IPS-20b (cell line): ENCODE data around the gene PACRGL.

Experiments
- H3K27ac ChIP-seq: one replicate; pipeline ENCODE4 v1.5.1; 2013; ENCODE audit warnings: low read length
- H3K27me3 ChIP-seq: 2 replicates; pipeline ENCODE4 v1.6.1; 2013; ENCODE audit warnings: mild to moderate bottlenecking, low read length, inconsistent platforms; ENCODE audit not compliant: insufficient read depth
- H3K36me3 ChIP-seq: 2 replicates; pipeline ENCODE4 v1.6.1; 2013; ENCODE audit warnings: low read depth, mild to moderate bottlenecking, inconsistent platforms, low read length, moderate library complexity; ENCODE audit not compliant: insufficient read depth
- H3K4me1 ChIP-seq: 2 replicates; pipeline ENCODE4 v1.6.1; 2013; ENCODE audit warnings: mild to moderate bottlenecking, control low read depth, inconsistent platforms, low read length, moderate library complexity; ENCODE audit not compliant: insufficient read depth
- H3K4me3 ChIP-seq: 2 replicates; pipeline ENCODE4 v1.5.1; 2013; ENCODE audit warnings: mild to moderate bottlenecking, low read length, inconsistent platforms
- H3K9ac ChIP-seq: 2 replicates; pipeline ENCODE4 v1.6.1; 2013; ENCODE audit warnings: low read depth, mild to moderate bottlenecking, inconsistent platforms, low read length, moderate library complexity
- H3K9me3 ChIP-seq: 2 replicates; pipeline ENCODE4 v1.6.1; 2013; ENCODE audit warnings: mild to moderate bottlenecking, low read depth, low read length, inconsistent platforms; ENCODE audit not compliant: insufficient read depth

Gene PACRGL

DNA sequence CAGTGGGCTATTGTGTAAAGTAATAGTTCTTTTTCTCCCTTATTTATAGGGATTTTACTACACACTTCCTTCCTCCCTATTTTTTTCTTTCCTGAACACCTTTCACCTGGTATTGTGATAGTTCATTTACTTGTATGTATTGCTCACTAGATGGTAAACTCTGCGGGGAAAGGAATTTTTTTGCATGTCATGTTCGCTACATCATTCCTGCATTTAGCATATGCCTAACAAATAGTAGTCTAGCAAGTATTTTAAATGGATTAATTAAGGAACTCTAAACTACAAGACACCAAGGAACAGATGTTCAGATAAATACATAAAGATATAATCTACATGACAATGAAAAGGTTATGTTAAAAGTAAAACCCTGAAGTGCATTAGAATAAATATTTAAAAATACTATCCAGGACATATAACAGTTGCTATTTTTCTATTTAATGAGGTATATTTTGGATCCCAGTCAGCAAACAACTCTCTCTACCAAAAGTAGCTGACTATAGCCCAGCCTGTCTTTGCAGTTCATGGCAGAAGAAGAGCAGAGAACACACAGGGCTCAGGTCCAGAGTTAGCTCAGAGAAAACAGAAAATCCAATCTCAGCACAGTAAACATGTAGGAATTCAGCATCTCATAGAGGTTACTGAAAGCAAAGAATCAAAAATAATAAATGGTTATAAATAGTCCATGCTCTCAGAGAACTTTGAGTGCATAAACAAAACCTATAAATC, 87.8 kb downstream of the PACRGL start:
- no peak overlapping the region for H3K27ac ChIP-seq
- peaks cover 4% of the 10 kb centered on the region; the same call in 1 of the 2 replicates for H3K9me3 ChIP-seq
- H3K4me1 ChIP-seq, result no peaks in the 10 kb centered on the region
- no peaks in the 10 kb centered on the region for H3K36me3 ChIP-seq
- no peak overlapping the region for H3K9ac ChIP-seq
- H3K4me3 ChIP-seq, result no peak overlapping the region
- no peaks in the 10 kb centered on the region for H3K27me3 ChIP-seq
